ENCODE measurements around the gene FBXO39.

DNA sequence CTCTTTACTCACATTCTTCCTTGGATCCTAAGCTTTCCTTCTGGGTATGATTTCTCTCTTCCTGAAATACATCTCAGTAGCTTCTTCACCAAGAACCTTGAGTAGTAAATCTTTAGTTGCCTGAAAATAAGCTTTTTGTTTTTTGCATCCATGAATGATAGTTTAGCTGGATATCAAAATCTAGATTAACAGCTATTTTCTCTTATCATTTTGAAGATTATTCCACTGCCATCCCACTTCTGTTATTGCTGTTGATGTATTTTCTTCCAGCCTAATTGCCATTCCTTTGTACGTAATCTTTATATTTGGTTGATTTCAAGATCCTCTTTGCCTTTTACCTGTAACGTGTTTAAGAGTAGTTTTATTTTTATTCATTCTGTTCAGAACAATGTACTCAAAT is 7.6 kb upstream of the FBXO39 start:
- TF ChIP-seq, protein P1, sequence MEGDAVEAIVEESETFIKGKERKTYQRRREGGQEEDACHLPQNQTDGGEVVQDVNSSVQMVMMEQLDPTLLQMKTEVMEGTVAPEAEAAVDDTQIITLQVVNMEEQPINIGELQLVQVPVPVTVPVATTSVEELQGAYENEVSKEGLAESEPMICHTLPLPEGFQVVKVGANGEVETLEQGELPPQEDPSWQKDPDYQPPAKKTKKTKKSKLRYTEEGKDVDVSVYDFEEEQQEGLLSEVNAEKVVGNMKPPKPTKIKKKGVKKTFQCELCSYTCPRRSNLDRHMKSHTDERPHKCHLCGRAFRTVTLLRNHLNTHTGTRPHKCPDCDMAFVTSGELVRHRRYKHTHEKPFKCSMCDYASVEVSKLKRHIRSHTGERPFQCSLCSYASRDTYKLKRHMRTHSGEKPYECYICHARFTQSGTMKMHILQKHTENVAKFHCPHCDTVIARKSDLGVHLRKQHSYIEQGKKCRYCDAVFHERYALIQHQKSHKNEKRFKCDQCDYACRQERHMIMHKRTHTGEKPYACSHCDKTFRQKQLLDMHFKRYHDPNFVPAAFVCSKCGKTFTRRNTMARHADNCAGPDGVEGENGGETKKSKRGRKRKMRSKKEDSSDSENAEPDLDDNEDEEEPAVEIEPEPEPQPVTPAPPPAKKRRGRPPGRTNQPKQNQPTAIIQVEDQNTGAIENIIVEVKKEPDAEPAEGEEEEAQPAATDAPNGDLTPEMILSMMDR (conservative IDR thresholded peaks at IDR 0.05; ENCODE audit: low read depth, low read length) = no peak
- no peak for TF ChIP-seq EZH2 (IDR thresholded peaks at IDR 0.05; ENCODE audit: borderline replicate concordance, low read depth, low read length, poor library complexity, severe bottlenecking)
